SK-N-SH (cell line): ENCODE results near the gene VASN. TPM values are rescaled to one million over a fixed set of nuclear protein-coding genes. Genes with fewer than 3 reads are reported as not detected.

ENCODE experiments used
- CTCF ChIA-PET: fragments of 300-600, 350-600 bp; formaldehyde crosslinking; extraction: SDS; loops from one replicate; lab custom pipeline; 2021; lab: Yijun Ruan, JAX
- POLR2A ChIA-PET: fragments of 350-600 bp; sonication (Branson Sonifier 250); formaldehyde crosslinking; extraction: SDS; loops from one replicate; lab custom pipeline; 2020; ENCODE audit warnings: antibody characterized with exemption, inconsistent platforms; lab: Yijun Ruan, JAX
- DNase-seq: peaks from one replicate; pipeline ENCODE4 v3.0.0; 2012
- H2AFZ ChIP-seq: fragments of 200-600 bp; sonication (generic); 2 replicates; pipeline ENCODE4 v1.8.1; 2016; ENCODE audit warnings: antibody characterized with exemption, mild to moderate bottlenecking, low read depth
- H3F3A ChIP-seq: fragments of 200-600 bp; sonication (generic); replicated peaks from 2 replicates; pipeline ENCODE3; 2016; ENCODE audit warnings: antibody characterized with exemption, mild to moderate bottlenecking; ENCODE audit not compliant: insufficient read depth
- H3K27ac ChIP-seq, 2 experiments: fragments of 200-500 bp in 1 of 2; fragments of 200-600 bp in 1 of 2; sonication (Bioruptor generic) in 1 of 2; sonication (generic), shearing (Covaris generic) in 1 of 2; 2 replicates each; pipeline versions ENCODE4 v1.5.1 to v1.6.1; 2014 to 2016; ENCODE audit warnings: low read depth in 2 of 2, inconsistent platforms in 1 of 2, low read length in 1 of 2, mild to moderate bottlenecking in 1 of 2, mixed read lengths in 1 of 2
- H3K27me3 ChIP-seq: fragments of 200-600 bp; sonication (generic), shearing (Covaris generic); 2 replicates; pipeline ENCODE4 v1.6.1; 2016; ENCODE audit warnings: mixed run types; ENCODE audit not compliant: insufficient read depth
- H3K36me3 ChIP-seq, 2 experiments: fragments of 200-500 bp in 1 of 2; fragments of 200-600 bp in 1 of 2; sonication (Bioruptor generic) in 1 of 2; sonication (generic) in 1 of 2; replicated peaks in 1 of 2; 2 replicates each; pipeline versions ENCODE3 to v1.5.1; 2014 to 2016; ENCODE audit warnings: low read length in 1 of 2, mild to moderate bottlenecking in 1 of 2; ENCODE audit not compliant: insufficient read depth in 2 of 2, control insufficient read depth in 1 of 2
- H3K4me1 ChIP-seq, 2 experiments: fragments of 200-500 bp in 1 of 2; fragments of 200-600 bp in 1 of 2; sonication (Bioruptor generic) in 1 of 2; sonication (generic), shearing (Covaris generic) in 1 of 2; 2 replicates each; pipeline versions ENCODE4 v1.5.1 to v1.6.1; 2014 to 2016; ENCODE audit warnings: low read depth in 1 of 2, low read length in 1 of 2, mixed run types in 1 of 2; ENCODE audit not compliant: insufficient read depth in 2 of 2, control insufficient read depth in 1 of 2
- H3K4me2 ChIP-seq: fragments of 200-600 bp; sonication (generic), shearing (Covaris generic); 2 replicates; pipeline ENCODE4 v1.6.1; 2017; ENCODE audit warnings: mixed run types
- H3K4me3 ChIP-seq, 2 experiments: fragments of 200-500 bp in 1 of 2; fragments of 200-600 bp in 1 of 2; sonication (Bioruptor generic) in 1 of 2; sonication (generic), shearing (Covaris generic) in 1 of 2; 2 replicates each; pipeline versions ENCODE4 v1.5.1 to v1.8.1; 2014 to 2016; ENCODE audit warnings: low read depth in 2 of 2, inconsistent platforms in 1 of 2, low read length in 1 of 2, mild to moderate bottlenecking in 1 of 2, mixed read lengths in 1 of 2, moderate library complexity in 1 of 2
- H3K79me2 ChIP-seq: fragments of 200-600 bp; sonication (generic); 2 replicates; pipeline ENCODE4 v1.8.1; 2017; ENCODE audit warnings: mild to moderate bottlenecking; ENCODE audit not compliant: insufficient read depth
- H3K9ac ChIP-seq: fragments of 200-600 bp; sonication (generic); 2 replicates; pipeline ENCODE4 v1.6.1; 2017; ENCODE audit warnings: mixed run types
- H3K9me2 ChIP-seq: fragments of 200-600 bp; sonication (generic); 2 replicates; pipeline ENCODE4 v1.6.1; 2017; ENCODE audit warnings: mixed run types
- H3K9me3 ChIP-seq: fragments of 200-600 bp; sonication (generic); 2 replicates; pipeline ENCODE4 v1.6.1; 2017; ENCODE audit warnings: mixed run types, mild to moderate bottlenecking, moderate library complexity
- H4K20me1 ChIP-seq: fragments of 200-600 bp; sonication (generic); 2 replicates; pipeline ENCODE4 v1.6.1; 2017; ENCODE audit warnings: mild to moderate bottlenecking, mixed run types; ENCODE audit not compliant: insufficient read depth
- ELF1 ChIP-seq: IDR thresholded peaks from 2 replicates; pipeline ENCODE4 v1.4.0; 2012
- FOXM1 ChIP-seq: IDR thresholded peaks from 2 replicates; pipeline ENCODE4 v1.4.0; 2012; ENCODE audit warnings: low read depth, mild to moderate bottlenecking
- MXI1 ChIP-seq: IDR thresholded peaks from 2 replicates; pipeline ENCODE4 v1.6.1; 2012; ENCODE audit warnings: mild to moderate bottlenecking, low read depth, low read length, improper control_type of control experiment
- RAD21 ChIP-seq: IDR thresholded peaks from 2 replicates; pipeline ENCODE4 v1.6.1; 2012; ENCODE audit warnings: mild to moderate bottlenecking, low read length
- REST ChIP-seq: IDR thresholded peaks from 2 replicates; pipeline ENCODE4 v1.6.1; 2012; ENCODE audit warnings: mild to moderate bottlenecking, low read depth, low read length, moderate library complexity
- SMC3 ChIP-seq: IDR thresholded peaks from 2 replicates; pipeline ENCODE4 v1.6.1; 2012; ENCODE audit warnings: low read depth, low read length, improper control_type of control experiment
- TAF1 ChIP-seq: IDR thresholded peaks from 2 replicates; pipeline ENCODE4 v1.6.1; 2012; ENCODE audit warnings: low read depth, mild to moderate bottlenecking, low read length, moderate library complexity, borderline replicate concordance
- TEAD4 ChIP-seq: IDR thresholded peaks from 2 replicates; pipeline ENCODE4 v1.4.0; 2012; ENCODE audit warnings: mild to moderate bottlenecking, borderline replicate concordance; ENCODE audit not compliant: insufficient read depth
- USF2 ChIP-seq: fragments of 150-350 bp; IDR thresholded peaks from 2 replicates; pipeline ENCODE4 v1.6.1; 2017; ENCODE audit warnings: antibody characterized with exemption, low read length, low read depth, borderline replicate concordance
- WGBS: methylation state at CpG from one replicate; pipeline ENCODE4 v1.1.6; 2017; ENCODE audit warnings: low lambda C conversion rate; 5-methylcytosine and 5-hydroxymethylcytosine counted together
- polyA plus RNA-seq, 3 experiments: library from polyadenylated mRNA; depleted of rRNA; stranded (reverse); fragments of >200 nt; gene quantifications; 2 replicates each; pipeline ENCODE4 v1.2.3, GENCODE V29; 2012

VASN gene
- polyA plus RNA-seq, 1 of the 3 experiments (the other 2 are of a cell fraction), result 37.4 TPM

- no peak for TF ChIP-seq TAF1
- TF ChIP-seq MXI1, result no peak
- TF ChIP-seq USF2, result no peak
- TF ChIP-seq RAD21, result no peak; the same call in 1 of the 2 replicates
- no peak for TF ChIP-seq FOXM1
These were observed 18.9 kb downstream of the VASN start (continued) for GRCh38 chr16:4390266-4391260.

DNA sequence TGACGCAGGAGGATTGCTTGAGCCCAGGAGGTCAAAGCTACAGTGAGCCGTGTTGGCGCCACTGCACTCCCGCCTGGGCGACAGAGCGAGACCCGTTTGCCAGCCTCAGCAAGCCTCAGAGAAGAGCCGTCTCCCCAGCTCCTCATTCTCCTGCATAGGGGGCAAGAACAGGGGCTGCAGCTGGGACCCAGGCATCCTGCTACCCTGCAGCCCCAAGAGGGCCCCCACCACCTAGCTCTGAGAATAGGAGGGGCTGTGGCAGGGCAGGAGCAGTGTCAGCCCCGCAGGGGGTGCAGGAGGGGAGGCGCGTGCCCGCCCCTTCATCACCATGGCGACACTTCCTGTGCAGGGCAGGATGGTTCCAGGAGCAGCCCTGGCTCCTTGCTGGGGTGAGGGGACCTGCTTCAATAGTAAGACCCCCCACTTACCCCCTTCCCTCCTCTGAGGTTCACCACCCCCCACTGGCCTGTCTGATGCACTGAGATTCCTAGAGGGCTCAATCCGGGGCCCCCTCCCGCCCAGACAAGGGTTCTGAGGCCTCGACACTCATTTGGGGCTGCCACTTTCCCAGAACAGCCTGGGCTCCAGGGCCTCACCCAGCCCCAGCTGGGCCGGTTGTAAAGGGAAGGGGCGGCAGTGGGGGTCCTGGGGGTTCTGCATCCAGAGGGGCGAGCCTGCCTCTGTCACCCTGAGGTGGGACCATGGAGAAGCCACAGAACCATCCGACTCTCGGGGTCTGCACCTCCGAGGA is 20.2 kb downstream of the VASN start:
- H3K4me2 ChIP-seq, result peak overlapping the region; percentile 79; the same call in 1 of the 2 replicates
- H3K4me1 ChIP-seq, result peaks cover 26 to 66% of the 10 kb centered on the region in 2 experiments; a peak in 3 of 4 replicates
- no peak overlapping the region for H2AFZ ChIP-seq
- no peaks in the 10 kb centered on the region for H3K79me2 ChIP-seq
- H3K27ac ChIP-seq, result peak overlapping the region; percentile 72 to 97
- H3K4me3 ChIP-seq, result no peak overlapping the region
- TF ChIP-seq REST, result no peak
- TF ChIP-seq ELF1, result no peak
- TF ChIP-seq SMC3, result no peak
- TF ChIP-seq TEAD4, result no peak
- no peak for TF ChIP-seq MXI1
- no peaks in the 10 kb centered on the region for H4K20me1 ChIP-seq
- no peaks in the 10 kb centered on the region for H3K27me3 ChIP-seq
- 84% methylated on average over 15 of the region's 22 CpGs for WGBS
- ChIA-PET CTCF (interaction anchor here (1.2 to 32.1 kb wide), 10 partner anchors 11 to 138 kb away, joined by 3 to 558 read pairs (median 6); no protein-coding TSS in a partner anchor), POLR2A (interaction anchor here (0.5 to 2.7 kb wide), 14 partner anchors 8 to 113 kb away, joined by 3 to 28 read pairs (median 6); partner anchors contain the start of genes CORO7 and VASN)
- no peaks in the 10 kb centered on the region for H3K9me2 ChIP-seq
- peaks cover 0 to 2% of the 10 kb centered on the region in 2 experiments for H3K36me3 ChIP-seq
- H3K9me3 ChIP-seq, result no peaks in the 10 kb centered on the region
- peaks cover under 1% of the 10 kb centered on the region for H3F3A ChIP-seq
- H3K9ac ChIP-seq, result peak overlapping the region; percentile 51; the same call in 1 of the 2 replicates
- DNase-seq, result peak; percentile 88
